Activated naive CD4-positive, alpha-beta T cell treated with Interleukin-2 at 50 U/mL for 16 hours (primary cell): ENCODE measurements around the gene CDKL2.

Source experiments
- DNase-seq: peaks from one replicate; pipeline ENCODE4 v3.0.0-alpha.2; 2020

CDKL2 gene

GRCh38 chr4:75637827-75638226 lies 7.5 kb upstream of the CDKL2 start:
- DNase-seq, result no peak

- no peak for DNase-seq
These were observed 6.8 kb upstream of the CDKL2 start for GRCh38 chr4:75637176-75637575.

- DNase-seq, result no peak
These were observed 4.6 kb upstream of the CDKL2 start for GRCh38 chr4:75634951-75635350.

- no peak for DNase-seq
These were observed 4.0 kb upstream of the CDKL2 start for GRCh38 chr4:75634281-75634680.

GRCh38 chr4:75633846-75634245 lies 3.5 kb upstream of the CDKL2 start:
- no peak for DNase-seq

GRCh38 chr4:75630937-75631329 lies 605 bp upstream of the CDKL2 start:
- no peak for DNase-seq

- no peak for DNase-seq
These were observed 1.1 kb downstream of the CDKL2 start for GRCh38 chr4:75629239-75629638.

- DNase-seq, result no peak
These were observed 7.3 kb downstream of the CDKL2 start for GRCh38 chr4:75623026-75623425.

GRCh38 chr4:75621715-75622114 lies 8.6 kb downstream of the CDKL2 start:
- DNase-seq, result no peak

- DNase-seq, result no peak
These were observed 18.0 kb downstream of the CDKL2 start for GRCh38 chr4:75612306-75612705.

GRCh38 chr4:75605928-75606327 lies 24.4 kb downstream of the CDKL2 start:
- no peak for DNase-seq

GRCh38 chr4:75599647-75600046 lies 30.7 kb downstream of the CDKL2 start:
- DNase-seq, result no peak

GRCh38 chr4:75598390-75598789 lies 31.9 kb downstream of the CDKL2 start:
- DNase-seq, result no peak

- DNase-seq, result no peak
These were observed 34.3 kb downstream of the CDKL2 start for GRCh38 chr4:75596061-75596460.

GRCh38 chr4:75593393-75593792 lies 36.9 kb downstream of the CDKL2 start:
- DNase-seq, result no peak

- no peak for DNase-seq
These were observed 46.3 kb downstream of the CDKL2 start for GRCh38 chr4:75584067-75584466.

GRCh38 chr4:75567725-75568124 lies 62.6 kb downstream of the CDKL2 start:
- DNase-seq, result no peak

GRCh38 chr4:75566911-75567310 lies 63.4 kb downstream of the CDKL2 start:
- no peak for DNase-seq

GRCh38 chr4:75565481-75565880 lies 64.8 kb downstream of the CDKL2 start:
- no peak for DNase-seq

- no peak for DNase-seq
These were observed 66.3 kb downstream of the CDKL2 start for GRCh38 chr4:75564023-75564422.

GRCh38 chr4:75561789-75562188 lies 68.5 kb downstream of the CDKL2 start:
- DNase-seq, result no peak

GRCh38 chr4:75557696-75558095 lies 72.6 kb downstream of the CDKL2 start:
- no peak for DNase-seq

GRCh38 chr4:75555294-75556164 lies 74.8 kb downstream of the CDKL2 start, which contains the start of gene ODAPH:
Gene ODAPH, plus strand, starts transcription at chr4:75556066. Its CDS starts 17 bp downstream, at chr4:75556083.
- DNase-seq, result peak; percentile 51

- no peak for DNase-seq
These were observed 77.9 kb downstream of the CDKL2 start for GRCh38 chr4:75552452-75552851.

GRCh38 chr4:75549019-75549418 lies 81.3 kb downstream of the CDKL2 start:
- DNase-seq, result no peak
